Nephron progenitor cell (in vitro differentiated cells): ENCODE data around the gene SIL1.

Experiments
- DNase-seq: peaks from one replicate; pipeline ENCODE4 v3.0.0; 2021
- H3K27ac Mint-ChIP-seq: 2 replicates; pipeline ENCODE4 v1.8.0; 2021; ENCODE audit warnings: mild to moderate bottlenecking, moderate library complexity, mixed read lengths
- H3K27me3 Mint-ChIP-seq: 2 replicates; pipeline ENCODE4 v1.8.0; 2021; ENCODE audit warnings: mild to moderate bottlenecking, low read depth, mixed read lengths; ENCODE audit not compliant: poor library complexity
- H3K36me3 Mint-ChIP-seq: 2 replicates; pipeline ENCODE4 v1.8.0; 2021; ENCODE audit warnings: low read depth, mixed read lengths
- H3K4me1 Mint-ChIP-seq: 2 replicates; pipeline ENCODE4 v1.8.0; 2021; ENCODE audit warnings: mixed read lengths
- H3K4me3 Mint-ChIP-seq: 2 replicates; pipeline ENCODE4 v1.8.0; 2021; ENCODE audit warnings: mild to moderate bottlenecking, moderate library complexity, mixed read lengths
- H3K9me3 Mint-ChIP-seq: 2 replicates; pipeline ENCODE4 v1.8.0; 2021; ENCODE audit warnings: mild to moderate bottlenecking, moderate library complexity, mixed read lengths
- CTCF ChIP-seq: fragments of 200-600 bp; sonication (generic); IDR thresholded peaks from 2 replicates; pipeline ENCODE4 v1.5.0; 2021; ENCODE audit warnings: antibody characterized with exemption

Gene SIL1

GRCh38 chr5:139207297-139208000 lies 9.3 kb upstream of the SIL1 start:
- no peaks in the 10 kb centered on the region for H3K9me3 Mint-ChIP-seq
- H3K36me3 Mint-ChIP-seq: no peaks in the 10 kb centered on the region
- no peak for DNase-seq
- no peak for TF ChIP-seq CTCF
- peaks cover 12% of the 10 kb centered on the region for H3K27me3 Mint-ChIP-seq
- no peak overlapping the region for H3K27ac Mint-ChIP-seq
- no peak overlapping the region for H3K4me3 Mint-ChIP-seq
- H3K4me1 Mint-ChIP-seq: peaks cover 34% of the 10 kb centered on the region

- H3K36me3 Mint-ChIP-seq: no peaks in the 10 kb centered on the region
- DNase-seq: no peak
- peaks cover 42% of the 10 kb centered on the region for H3K4me1 Mint-ChIP-seq
- H3K4me3 Mint-ChIP-seq: no peak overlapping the region
- TF ChIP-seq CTCF: no peak
- H3K27me3 Mint-ChIP-seq: peaks cover 12% of the 10 kb centered on the region
- no peaks in the 10 kb centered on the region for H3K9me3 Mint-ChIP-seq
- H3K27ac Mint-ChIP-seq: no peak overlapping the region
Observed at GRCh38 chr5:139205586-139205985, 7.4 kb upstream of the SIL1 start.

- DNase-seq: no peak
- no peak for TF ChIP-seq CTCF
- peaks cover 39% of the 10 kb centered on the region for H3K4me1 Mint-ChIP-seq
- no peak overlapping the region for H3K4me3 Mint-ChIP-seq
- H3K9me3 Mint-ChIP-seq: no peaks in the 10 kb centered on the region
- peaks cover 12% of the 10 kb centered on the region for H3K27me3 Mint-ChIP-seq
- H3K27ac Mint-ChIP-seq: no peak overlapping the region
- H3K36me3 Mint-ChIP-seq: no peaks in the 10 kb centered on the region
Observed at GRCh38 chr5:139205124-139205523, 7.0 kb upstream of the SIL1 start.

- Mint-ChIP-seq H3K36me3 (no peaks in the 10 kb centered on the region), H3K27me3 (peaks cover 12% of the 10 kb centered on the region), H3K27ac (no peak overlapping the region), H3K4me3 (no peak overlapping the region), H3K9me3 (no peaks in the 10 kb centered on the region), H3K4me1 (peaks cover 46% of the 10 kb centered on the region)
- no peak for DNase-seq
- no peak for TF ChIP-seq CTCF
Observed at GRCh38 chr5:139204196-139204595, 6.0 kb upstream of the SIL1 start.

GRCh38 chr5:139199321-139199720 lies 1.2 kb upstream of the SIL1 start:
- no peak for TF ChIP-seq CTCF
- no peak for DNase-seq
- Mint-ChIP-seq H3K36me3 (peaks cover 21% of the 10 kb centered on the region), H3K27ac (no peak overlapping the region), H3K4me1 (peaks cover 65% of the 10 kb centered on the region), H3K27me3 (peaks cover 7% of the 10 kb centered on the region), H3K4me3 (no peak overlapping the region), H3K9me3 (peaks cover 8% of the 10 kb centered on the region)

- Mint-ChIP-seq H3K27me3 (peaks cover 7% of the 10 kb centered on the region), H3K4me3 (peak overlapping the region; percentile 52), H3K27ac (no peak overlapping the region), H3K9me3 (peaks cover 9% of the 10 kb centered on the region), H3K4me1 (peaks cover 44% of the 10 kb centered on the region), H3K36me3 (peaks cover 29% of the 10 kb centered on the region)
- DNase-seq: no peak
- TF ChIP-seq CTCF: no peak
Observed at GRCh38 chr5:139196296-139196956, 1.7 kb downstream of the SIL1 start.
